GM20431 (cell line): ENCODE results near the gene ABCA13.

ENCODE experiments used
- in situ Hi-C: fragments of 300-500 bp; cut with MseI, MboI; formaldehyde crosslinking; loops from one replicate; pipeline ENCODE4 v1.15.0; 2020; ENCODE audit warnings: low sequenced_read_pairs; ENCODE audit not compliant: unreplicated experiment

ABCA13 gene

DNA sequence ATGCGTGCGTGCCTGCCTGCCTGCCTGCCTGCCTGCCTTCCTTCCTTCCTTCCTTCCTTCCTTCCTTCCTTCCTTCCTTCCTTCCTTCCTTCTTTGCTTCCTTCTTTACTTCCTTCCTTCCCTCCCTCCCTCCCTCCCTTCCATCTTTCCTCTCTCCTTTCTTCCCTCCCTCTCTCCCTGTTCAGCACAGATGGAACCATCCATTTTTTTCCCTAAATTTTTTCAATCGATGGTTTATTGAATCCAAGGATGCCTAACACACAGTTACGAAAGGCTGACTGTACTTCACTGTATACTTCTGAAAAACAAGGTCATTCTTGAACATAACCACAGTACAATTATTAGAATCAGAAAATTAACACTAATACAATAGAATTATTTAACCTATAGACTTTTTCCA, 53.8 kb downstream of the ABCA13 start:
- in situ Hi-C loops, result no loop called here

DNA sequence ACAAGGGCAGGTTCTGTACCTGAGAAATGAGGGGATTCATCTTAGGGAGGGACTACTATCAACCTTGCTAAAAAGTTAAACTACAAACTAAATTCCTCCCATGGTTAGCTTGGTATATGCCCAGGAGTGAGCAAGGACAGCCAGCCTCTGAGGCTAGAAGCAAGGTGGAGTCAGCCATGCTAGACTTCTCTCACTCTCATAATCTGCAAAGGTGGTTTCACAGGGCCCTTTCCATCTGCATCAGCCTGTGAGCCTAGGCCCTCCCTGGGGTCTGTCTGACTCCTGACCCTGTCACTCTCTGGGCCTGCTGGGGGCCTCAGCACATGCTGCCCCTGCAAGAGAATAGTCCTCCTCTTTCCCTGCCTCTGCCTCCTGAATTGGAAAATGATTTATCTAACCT, 66.1 kb downstream of the ABCA13 start:
- in situ Hi-C loops, result no loop called here

DNA sequence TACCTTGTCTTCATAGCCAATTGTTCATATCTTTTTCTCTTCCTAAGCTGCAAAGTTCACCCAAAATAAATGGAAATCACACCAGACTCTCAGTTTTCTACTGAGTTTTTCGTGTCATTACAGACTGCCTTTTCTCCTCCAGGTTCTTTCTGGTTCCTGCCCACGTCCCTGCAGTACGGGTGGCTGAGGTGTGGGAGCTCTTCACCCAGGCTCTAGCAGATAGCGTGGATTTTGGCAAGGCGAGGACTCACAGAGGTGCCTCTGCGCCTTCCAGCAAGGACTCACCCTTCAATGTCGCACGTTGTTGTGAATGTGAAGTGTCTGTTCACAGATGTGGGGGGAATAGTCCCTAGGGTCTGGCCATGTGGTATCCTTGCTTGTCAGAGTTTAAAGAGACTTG, 71.6 kb downstream of the ABCA13 start:
- in situ Hi-C loops, result no loop called here

DNA sequence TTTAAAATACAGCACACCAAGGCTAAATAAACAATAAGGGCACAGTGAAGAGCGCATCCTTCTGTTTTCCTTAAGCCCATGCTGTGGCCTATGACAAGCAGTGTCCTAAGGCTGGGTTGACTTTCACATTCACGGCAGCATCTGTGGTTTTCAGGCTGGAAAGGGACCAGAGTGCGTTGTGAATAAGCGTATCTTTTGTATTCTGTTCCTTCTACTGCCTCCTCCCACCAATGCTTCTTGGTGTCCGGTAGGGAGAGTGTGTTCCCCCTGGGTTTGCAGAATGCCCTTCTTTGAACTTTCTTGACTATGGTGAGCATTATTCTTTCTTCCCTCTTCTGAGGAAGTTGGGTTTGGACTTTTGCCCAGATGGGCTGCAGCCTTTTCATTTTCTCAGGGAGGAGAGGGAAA, 73.6 kb downstream of the ABCA13 start:
- in situ Hi-C loops, result no loop called here

DNA sequence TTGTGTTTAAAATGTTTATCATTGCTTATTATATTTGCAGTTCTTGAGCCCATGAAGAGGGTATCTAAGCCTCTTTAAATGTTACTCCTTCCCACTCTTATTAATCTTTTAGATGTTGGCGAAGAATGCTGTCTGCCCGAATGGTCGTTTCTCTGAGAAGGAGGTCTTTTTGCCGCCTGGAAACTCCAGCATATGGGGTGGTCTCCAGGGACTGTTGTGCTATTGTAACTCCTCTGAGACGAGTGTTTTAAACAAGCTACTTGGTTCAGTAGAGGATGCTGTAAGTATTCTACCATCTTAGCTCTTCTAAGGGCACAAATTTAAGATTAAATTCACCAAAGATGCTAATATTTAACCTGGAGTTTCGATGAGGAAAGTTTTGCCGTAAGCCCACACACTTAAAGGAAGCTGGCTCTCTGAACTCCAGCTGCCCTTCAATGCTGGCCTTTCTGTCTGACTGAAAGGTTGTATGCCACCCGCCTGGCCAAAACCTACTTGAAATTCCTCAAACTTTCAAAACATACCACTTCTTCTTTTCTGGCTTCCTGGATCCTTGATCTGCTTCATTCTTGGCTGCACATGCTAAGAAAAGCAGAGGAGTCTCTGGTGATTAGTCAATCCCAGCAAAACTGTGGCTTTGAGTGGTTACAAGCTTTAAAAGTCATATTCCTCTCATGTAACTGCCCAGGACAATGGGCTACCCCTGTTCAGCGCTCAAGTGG, 74.7 kb downstream of the ABCA13 start:
- in situ Hi-C loops, result no loop called here

DNA sequence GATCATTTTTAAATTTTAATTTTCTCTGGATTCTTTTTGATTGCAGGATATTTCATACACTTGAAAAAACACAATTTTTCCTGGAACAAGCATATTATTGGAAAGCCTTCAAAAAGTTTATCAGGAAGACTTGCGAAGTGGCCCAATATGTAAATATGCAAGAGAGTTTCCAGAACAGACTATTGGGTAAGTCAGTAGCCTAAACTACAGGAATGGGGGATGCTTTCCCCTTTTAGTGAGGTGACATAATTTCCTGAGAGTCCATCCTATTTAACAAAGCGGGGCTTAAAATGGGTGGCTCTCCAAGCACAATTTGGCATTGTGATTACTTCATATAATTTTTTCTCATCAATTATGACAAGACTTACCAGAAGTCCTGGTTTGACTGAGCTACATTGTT, 77.9 kb downstream of the ABCA13 start:
- in situ Hi-C loops, result no loop called here

DNA sequence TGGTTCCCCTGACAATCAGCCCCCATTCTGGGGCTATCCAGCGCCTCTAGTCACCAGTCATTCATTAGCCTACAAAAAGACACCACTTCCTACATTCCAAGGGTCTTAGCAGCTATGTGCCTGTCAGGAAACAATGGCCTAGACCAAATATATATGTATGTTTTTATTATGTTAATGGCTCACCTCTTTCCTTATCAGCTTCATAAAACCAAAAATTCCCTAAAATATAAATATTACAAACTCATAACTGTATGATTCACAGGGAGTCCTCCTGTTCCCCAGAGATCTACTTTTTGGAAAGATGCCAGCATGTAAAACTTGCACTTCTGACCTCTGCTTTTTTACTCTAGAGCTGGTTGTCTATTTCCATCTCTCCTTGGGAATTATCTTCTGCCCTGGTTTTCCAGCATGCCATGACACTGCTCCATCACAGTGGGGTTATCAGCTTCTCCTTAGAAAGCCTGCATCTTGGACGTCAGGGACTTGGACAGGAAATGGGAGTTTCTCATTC, 79.2 kb downstream of the ABCA13 start:
- in situ Hi-C loops, result no loop called here

DNA sequence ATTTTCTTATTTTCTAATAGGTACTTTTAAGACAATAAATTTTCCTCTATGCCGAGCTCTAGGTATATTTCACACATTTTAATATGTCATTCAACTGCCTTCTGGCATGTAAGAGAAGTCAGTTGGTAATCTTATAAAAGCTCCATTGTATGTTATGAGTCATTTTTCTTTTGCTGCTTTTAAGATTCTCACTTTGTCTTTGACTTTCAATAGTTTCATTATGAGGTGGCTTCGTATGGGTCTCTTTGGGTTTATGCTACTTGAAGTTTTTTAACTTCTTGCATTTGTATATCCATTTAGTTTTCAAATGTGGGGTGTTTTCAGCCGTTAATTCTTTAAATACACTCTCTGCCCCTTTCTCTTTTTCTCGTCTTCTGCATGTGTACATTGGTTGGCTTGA, 80.5 kb downstream of the ABCA13 start:
- in situ Hi-C loops, result no loop called here

DNA sequence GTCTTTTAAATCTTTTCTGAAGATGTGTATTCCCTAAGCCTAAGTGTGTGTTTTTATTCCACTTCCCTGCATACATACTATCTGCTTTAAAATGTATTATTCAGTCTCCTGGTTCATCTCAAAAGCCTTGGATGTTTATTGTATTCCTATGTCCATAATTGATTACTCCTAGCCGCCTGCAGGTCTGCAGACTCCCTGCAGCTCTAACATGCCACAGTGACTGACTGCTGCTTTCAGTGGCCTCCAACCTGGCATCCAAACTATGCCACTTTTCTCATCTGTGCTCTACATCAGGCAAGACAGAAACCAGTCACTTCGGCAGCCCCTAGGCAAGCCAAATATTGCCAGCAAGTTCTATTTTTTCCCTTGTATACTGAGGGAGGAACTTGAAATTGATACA, 81.7 kb downstream of the ABCA13 start:
- in situ Hi-C loops, result no loop called here

DNA sequence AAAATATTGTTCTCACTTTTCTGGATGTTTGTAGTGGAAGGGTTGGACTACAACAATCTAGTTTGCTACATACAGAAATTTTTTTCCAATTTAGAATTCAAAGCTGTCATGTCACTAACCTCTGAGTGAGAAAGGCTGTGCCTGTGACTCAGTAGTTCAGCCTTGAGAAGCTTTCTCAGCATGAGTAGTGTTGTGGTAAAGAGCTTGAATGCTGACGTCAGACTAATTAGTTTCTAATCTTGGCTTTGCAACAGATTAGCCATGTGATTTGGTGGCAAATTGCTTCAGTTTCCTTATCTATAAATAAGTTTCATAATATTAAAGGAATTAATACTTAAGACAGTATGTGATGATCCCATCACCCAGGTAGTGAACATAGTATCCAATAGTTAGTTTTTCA, 83.8 kb downstream of the ABCA13 start:
- in situ Hi-C loops, result no loop called here

DNA sequence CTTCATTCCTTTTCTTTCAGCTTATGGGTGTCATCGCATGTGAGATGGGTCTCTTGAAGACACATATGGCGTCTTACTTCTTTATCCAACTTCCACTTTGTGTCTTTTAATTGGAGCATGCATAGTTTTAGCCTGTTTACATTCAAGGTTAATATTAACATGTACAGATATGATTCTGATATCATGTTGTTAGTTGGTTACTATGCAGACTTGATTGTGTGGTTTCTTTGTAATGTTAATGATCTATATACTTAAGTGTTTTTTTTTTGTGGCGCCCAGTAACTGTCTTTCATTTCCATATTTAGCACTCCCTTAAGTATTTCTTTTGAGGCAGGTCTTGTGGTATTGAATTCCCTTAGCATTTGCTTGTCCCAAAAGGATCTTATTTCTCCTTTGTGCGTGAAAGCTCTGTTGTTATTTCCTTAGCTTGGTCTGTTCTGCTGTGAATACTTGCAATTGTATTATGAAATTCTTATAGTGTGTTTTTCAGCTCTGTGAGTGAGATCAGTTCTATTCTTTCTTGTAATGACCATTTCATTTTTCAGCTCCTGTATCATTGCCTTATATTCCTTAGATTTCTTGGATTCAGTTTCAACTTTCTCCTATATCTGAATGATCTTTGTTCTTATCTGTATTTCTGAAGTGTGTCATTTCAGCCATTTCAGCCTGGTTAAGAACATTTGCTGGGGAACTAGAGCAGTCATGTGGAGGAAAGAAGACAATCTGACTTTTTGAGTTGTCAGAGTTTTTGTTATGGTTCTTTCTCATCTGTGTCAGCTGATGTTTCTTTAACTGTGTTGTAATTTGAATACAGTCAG, 88.4 kb downstream of the ABCA13 start:
- in situ Hi-C loops, result no loop called here

DNA sequence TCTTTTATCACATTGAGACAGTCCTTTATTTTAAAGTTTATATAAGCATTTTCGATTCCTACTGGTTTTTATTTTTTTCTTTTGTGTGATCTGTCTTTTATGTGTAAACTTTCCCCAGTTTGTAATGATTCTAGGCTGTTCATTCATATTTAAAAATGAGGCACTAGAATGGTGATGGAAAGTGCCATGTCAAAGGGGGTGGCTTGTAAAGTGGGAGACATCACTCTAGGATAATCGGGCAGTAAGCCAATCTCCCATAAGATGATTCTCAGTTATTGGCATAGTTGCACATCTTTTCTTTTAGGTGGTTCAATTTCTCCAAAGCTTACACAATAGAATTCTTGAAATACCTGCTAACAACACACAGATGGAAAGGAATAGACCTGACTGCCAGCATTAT, 90.4 kb downstream of the ABCA13 start:
- in situ Hi-C loops, result no loop called here

DNA sequence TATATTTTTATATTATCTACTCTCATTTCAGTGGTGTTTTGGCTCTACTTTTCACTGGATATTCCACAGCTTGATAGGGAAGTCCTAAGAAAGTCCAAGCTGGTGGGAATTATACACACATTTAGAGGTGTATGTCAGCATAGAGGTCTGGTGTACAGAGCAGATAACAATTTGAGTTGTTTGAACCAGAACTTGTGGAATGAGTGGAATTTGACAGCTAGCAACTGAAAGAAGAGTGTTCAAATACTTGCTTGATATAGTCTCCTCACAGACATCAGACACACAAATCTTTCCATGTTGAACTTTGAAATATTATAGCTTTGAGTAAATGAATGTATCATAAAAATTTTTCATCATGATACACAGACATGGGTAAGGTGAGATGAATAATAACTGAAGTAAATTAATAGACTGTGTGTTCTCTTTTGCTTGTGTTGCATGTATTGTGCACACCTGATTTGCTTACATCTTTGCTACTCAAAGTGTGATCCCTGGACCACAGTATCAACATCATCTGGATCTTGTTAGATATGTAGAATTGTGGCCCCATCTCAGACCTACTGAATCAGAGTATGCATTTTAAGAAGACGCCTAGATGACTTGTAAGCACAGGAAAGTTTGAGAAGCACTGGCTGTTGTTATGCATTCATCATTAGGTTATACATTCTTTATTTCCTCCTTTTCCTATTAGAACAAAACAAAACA, 91.5 kb downstream of the ABCA13 start:
- in situ Hi-C loops, result no loop called here

DNA sequence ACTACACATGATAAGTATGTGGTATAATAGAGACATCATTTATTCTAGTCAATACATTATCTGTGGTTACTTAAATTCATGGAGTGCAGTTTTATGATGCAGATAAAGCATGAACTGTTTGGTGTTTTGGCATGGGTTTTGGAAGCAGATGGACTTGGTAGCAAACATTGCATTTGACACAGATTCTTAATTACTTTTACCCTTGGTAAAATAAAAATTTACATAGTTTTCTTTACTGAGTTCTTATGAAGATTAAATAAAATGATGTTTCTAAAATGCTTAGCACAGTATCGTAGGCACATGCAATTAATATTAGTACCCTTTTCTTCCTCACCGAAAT, 92.0 kb downstream of the ABCA13 start:
- in situ Hi-C loops, result no loop called here

DNA sequence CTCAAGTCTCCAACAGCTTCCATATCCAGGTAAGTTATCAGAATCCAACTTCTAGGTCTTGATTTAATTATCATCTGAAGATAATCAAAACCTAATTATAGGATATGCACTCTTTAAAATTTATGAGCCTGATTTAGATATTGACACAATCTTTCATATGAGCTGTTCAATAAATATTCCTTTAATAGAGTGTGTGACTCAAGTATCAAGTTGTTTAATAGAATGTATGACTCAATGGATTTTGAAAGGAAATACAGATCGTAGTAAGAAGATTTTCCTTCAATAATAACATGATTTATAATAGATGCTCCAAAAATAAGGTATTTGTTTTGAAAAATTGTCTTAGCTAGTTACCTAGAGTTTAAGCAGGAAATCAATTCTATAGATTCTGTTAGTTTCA, 97.8 kb downstream of the ABCA13 start:
- in situ Hi-C loops, result no loop called here

DNA sequence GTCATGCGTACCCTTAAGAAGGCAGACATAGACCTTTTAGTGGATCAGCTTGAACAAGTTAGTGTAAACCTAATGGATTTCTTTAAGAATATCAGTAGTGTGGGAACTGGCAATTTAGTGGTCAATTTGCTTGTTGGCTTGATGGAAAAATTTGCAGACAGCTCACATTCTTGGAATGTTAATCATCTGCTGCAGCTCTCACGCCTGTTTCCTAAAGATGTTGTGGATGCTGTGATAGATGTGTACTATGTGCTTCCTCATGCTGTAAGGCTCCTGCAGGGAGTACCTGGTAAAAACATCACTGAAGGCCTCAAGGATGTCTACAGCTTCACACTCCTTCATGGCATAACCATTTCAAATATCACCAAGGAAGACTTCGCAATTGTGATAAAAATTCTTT, 103.4 kb downstream of the ABCA13 start:
- in situ Hi-C loops, result no loop called here

DNA sequence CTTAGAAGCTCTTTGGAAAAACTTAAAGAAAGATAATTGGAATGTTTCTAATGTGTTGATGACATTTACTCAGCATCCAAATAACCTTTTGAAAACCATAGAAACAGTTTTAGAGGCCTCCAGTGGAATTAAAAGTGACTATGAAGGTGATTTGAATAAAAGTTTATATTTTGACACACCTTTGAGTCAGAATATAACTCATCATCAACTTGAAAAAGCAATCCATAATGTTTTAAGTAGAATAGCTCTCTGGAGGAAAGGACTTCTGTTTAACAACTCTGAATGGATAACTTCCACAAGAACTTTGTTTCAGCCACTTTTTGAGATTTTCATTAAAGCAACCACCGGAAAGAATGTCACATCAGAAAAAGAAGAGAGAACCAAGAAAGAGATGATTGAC, 108.2 kb downstream of the ABCA13 start:
- in situ Hi-C loops, result no loop called here

DNA sequence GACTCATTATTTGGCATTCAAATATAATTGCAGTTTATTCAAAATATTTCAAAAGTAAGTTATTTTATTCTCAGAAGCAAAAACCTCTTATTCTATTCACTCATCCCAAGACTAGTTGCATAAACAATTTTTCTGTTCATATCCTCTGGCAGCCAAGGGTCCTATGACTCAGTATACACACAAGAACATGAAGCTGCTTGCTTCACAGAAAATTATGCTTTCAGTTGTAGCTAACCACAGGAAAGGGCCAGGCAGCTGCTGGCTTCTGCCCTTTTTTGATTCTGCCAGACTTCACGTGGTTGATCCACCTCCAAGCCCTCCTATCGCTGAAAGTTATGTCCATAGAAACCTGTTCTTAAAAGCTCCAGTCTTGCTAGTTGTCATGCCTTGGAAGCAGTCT, 108.8 kb downstream of the ABCA13 start:
- in situ Hi-C loops, result no loop called here

DNA sequence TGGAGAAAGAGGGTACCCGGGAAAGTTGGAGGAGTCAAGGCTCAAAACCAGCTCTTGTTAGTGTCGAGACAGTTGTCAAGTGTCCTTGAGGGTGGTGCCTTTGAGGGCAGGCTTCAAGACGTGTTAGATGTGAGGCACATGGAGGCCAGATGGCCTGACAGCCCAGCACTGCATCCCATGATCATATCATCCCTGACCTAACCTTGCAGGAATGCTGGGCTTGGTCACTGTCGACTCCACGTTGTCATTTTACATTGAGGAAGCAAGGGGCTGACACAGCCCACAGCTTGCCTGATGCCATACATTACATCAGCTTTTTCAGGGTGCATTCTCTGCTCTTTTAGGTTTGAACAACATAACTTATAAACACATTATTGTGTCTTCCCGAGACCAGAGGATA, 114.1 kb downstream of the ABCA13 start:
- in situ Hi-C loops, result no loop called here

DNA sequence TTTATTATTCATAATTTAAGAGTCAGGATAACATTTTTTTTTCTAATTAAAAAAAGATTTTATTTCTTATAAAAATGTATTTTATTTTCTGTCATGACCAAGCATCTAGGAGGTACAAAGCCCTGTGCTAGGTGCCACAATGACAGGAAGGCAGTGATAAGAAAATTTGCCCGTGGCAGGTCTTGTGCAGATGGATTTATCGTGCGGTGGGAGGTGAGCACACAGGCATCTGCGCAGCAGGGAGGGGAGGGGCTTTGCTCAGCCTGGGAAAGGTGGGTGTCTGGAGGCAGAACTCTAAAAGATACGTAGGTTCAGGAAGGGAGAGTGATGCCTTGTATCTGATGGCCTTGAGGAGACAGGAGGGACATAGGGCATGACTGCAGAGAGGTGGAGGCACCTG, 115.6 kb downstream of the ABCA13 start:
- in situ Hi-C loops, result no loop called here

DNA sequence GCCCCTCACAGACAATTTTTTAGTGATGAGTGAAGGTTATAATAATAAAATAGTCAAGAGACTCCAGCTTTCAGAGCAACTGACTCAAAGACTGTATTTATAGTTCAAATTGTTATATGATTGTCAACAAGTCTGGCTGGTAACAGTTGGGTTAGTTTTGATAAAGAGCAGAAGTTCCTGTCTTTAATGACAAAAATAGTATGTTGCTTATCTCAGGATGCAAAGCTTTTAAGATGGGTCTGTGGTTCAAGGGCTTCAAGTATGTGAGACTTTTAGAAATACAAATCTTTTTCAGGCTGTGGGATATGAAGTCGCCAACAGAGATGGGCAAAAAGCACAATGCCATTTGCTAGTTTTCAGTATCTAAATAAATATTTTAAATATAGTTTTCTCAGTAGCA, 118.4 kb downstream of the ABCA13 start:
- in situ Hi-C loops, result no loop called here
